Left lung (tissue), 10 donors: ENCODE measurements around the gene PCNX2. TPM values are rescaled to one million over a fixed set of nuclear protein-coding genes. Genes with fewer than 3 reads are reported as not detected.

Experiments
- ATAC-seq: fragments of 200-7000 bp; cut with Tn5 transposase; one replicate; pipeline ENCODE4 v1.9.1; 2020; ENCODE audit warnings: moderate library complexity
- DNase-seq, 4 donors: peaks; one replicate each; pipeline ENCODE4 v3.0.0-alpha.2; 2013 to 2020
- H3K27ac ChIP-seq, 2 donors: fragments of 200-600 bp; sonication (generic) in 1 of 2; one replicate each; pipeline versions ENCODE4 v1.5.0 to v1.8.0; 2020 to 2021
- H3K27me3 ChIP-seq, 2 donors: fragments of 200-600 bp; sonication (generic) in 1 of 2; one replicate each; pipeline versions ENCODE4 v1.5.0 to v1.8.0; 2020 to 2021
- H3K36me3 ChIP-seq, 2 donors: fragments of 200-600 bp; sonication (generic) in 1 of 2; one replicate each; pipeline versions ENCODE4 v1.5.0 to v1.8.0; 2020 to 2021
- H3K4me1 ChIP-seq, 2 donors: fragments of 200-600 bp; one replicate each; pipeline ENCODE4 v1.8.0; 2021
- H3K4me3 ChIP-seq, 2 donors: fragments of 200-600 bp; sonication (generic) in 1 of 2; one replicate each; pipeline versions ENCODE4 v1.5.0 to v1.8.0; 2020 to 2021; ENCODE audit warnings: mild to moderate bottlenecking in 1 of 2
- H3K9me3 ChIP-seq, 2 donors: fragments of 200-600 bp; sonication (generic) in 1 of 2; one replicate each; pipeline versions ENCODE4 v1.5.0 to v1.8.0; 2020 to 2021
- CTCF ChIP-seq, 2 donors: fragments of 200-600 bp; sonication (generic) in 1 of 2; IDR thresholded peaks; one replicate each; pipeline versions ENCODE4 v1.5.0 to v1.8.0; 2021; ENCODE audit warnings: antibody characterized with exemption in 2 of 2
- intact Hi-C, 2 donors: fragments of 100-400 bp; cut with DNase I; formaldehyde crosslinking; loops; one replicate each; pipeline versions ENCODE4 v1.11.2 to v1.14.2; 2022
- polyA plus RNA-seq, 6 donors: library from polyadenylated mRNA; unstranded; fragments of 120-200 nt; gene quantifications; one replicate each; pipeline ENCODE4 v1.2.1, GENCODE V29; 2013; ENCODE audit not compliant: insufficient read length in 6 of 6
- total RNA-seq, 2 donors: library from RNA; stranded (reverse); fragmentation: NEBNext Ultra II Directional; extraction: Animal tissue kit (Norgen Biotek cat#: 25700); gene quantifications; one replicate each; pipeline ENCODE4 v1.2.1, GENCODE V29; 2021
- donor health status: DM: no; HTN: yes; CAD: no.
- donor health status: DM: no; HTN: no; CAD: no.

Gene PCNX2
- total and polyA plus RNA-seq, 8 donors = 9.2 to 14.7 (median 11.3) TPM

- Histone ChIP-seq H3K27ac (no peak overlapping the region), H3K27me3 (no peaks in the 10 kb centered on the region), H3K9me3 (peaks cover 0 to 10% of the 10 kb centered on the region in 2 donors), H3K36me3 (peaks cover 0 to 16% of the 10 kb centered on the region in 2 donors), H3K4me3 (no peak overlapping the region), H3K4me1 (no peaks in the 10 kb centered on the region)
- peak; percentile 18 for ATAC-seq
- peak in 2 of 4 donors; percentile 2 to 47 for DNase-seq
- TF ChIP-seq CTCF (IDR thresholded peaks at IDR 0.05) = peak; percentile 18 to 26
- intact Hi-C loops = loop anchor here in 1 of 2 donors (10.0 kb wide), 1 partner anchor 537 kb away; the partner anchor contains the start of gene SIPA1L2
These were observed 123.3 kb downstream of the PCNX2 start for GRCh38 chr1:233172201-233172600.

- H3K4me3 ChIP-seq = no peak overlapping the region
- peaks cover 0 to 1% of the 10 kb centered on the region in 2 donors for H3K36me3 ChIP-seq
- intact Hi-C loops = loop anchor here in 1 of 2 donors (10.0 kb wide), 1 partner anchor 536 kb away; the partner anchor contains the start of gene SIPA1L2
- no peaks in the 10 kb centered on the region for H3K27me3 ChIP-seq
- H3K9me3 ChIP-seq = peaks cover 0 to 5% of the 10 kb centered on the region in 2 donors
- ATAC-seq = no peak
- H3K27ac ChIP-seq = no peak overlapping the region
- no peak for TF ChIP-seq CTCF (IDR thresholded peaks at IDR 0.05)
- no peaks in the 10 kb centered on the region for H3K4me1 ChIP-seq
- no peak for DNase-seq
These were observed 124.8 kb downstream of the PCNX2 start for GRCh38 chr1:233170741-233171140.

GRCh38 chr1:233168384-233168783 lies 127.1 kb downstream of the PCNX2 start:
- DNase-seq = no peak
- Histone ChIP-seq H3K4me1 (no peaks in the 10 kb centered on the region), H3K36me3 (no peaks in the 10 kb centered on the region), H3K27me3 (no peaks in the 10 kb centered on the region), H3K27ac (no peak overlapping the region), H3K9me3 (peaks cover 0 to 13% of the 10 kb centered on the region in 2 donors), H3K4me3 (no peak overlapping the region)
- intact Hi-C loops = no loop called here
- TF ChIP-seq CTCF (IDR thresholded peaks at IDR 0.05) = no peak
- no peak for ATAC-seq

GRCh38 chr1:233166896-233167295 lies 128.6 kb downstream of the PCNX2 start:
- DNase-seq (no peak), ATAC-seq (no peak)
- no peak overlapping the region for H3K4me3 ChIP-seq
- peaks cover 0 to 13% of the 10 kb centered on the region in 2 donors for H3K9me3 ChIP-seq
- no peaks in the 10 kb centered on the region for H3K27me3 ChIP-seq
- intact Hi-C loops = no loop called here
- no peak overlapping the region for H3K27ac ChIP-seq
- no peak for TF ChIP-seq CTCF (IDR thresholded peaks at IDR 0.05)
- no peaks in the 10 kb centered on the region for H3K36me3 ChIP-seq
- H3K4me1 ChIP-seq = no peaks in the 10 kb centered on the region

DNA sequence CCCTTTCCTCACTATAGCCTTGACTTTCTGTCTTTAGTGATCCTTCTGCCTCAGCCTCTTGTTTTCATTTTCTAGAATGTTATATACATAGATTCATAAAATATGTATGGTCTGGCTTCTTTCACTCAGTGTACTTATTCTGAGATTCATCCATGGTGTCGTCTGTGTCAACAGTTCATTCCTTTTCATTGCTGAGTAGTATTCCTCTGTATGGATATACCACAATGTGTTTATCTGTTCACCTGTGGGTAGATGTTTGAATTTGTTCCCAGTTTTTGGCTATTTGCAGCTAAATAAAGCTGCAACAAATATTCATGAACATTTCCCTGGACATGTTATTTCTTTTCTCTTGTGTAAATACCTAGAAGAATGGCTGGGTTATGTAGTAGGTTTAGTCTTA lies 131.8 kb downstream of the PCNX2 start:
- H3K27ac ChIP-seq = no peak overlapping the region
- H3K27me3 ChIP-seq = no peaks in the 10 kb centered on the region
- no peaks in the 10 kb centered on the region for H3K36me3 ChIP-seq
- H3K4me1 ChIP-seq = no peaks in the 10 kb centered on the region
- DNase-seq (no peak), ATAC-seq (no peak)
- no peak for TF ChIP-seq CTCF (IDR thresholded peaks at IDR 0.05)
- no peak overlapping the region for H3K4me3 ChIP-seq
- intact Hi-C loops = no loop called here
- H3K9me3 ChIP-seq = peaks cover 0 to 8% of the 10 kb centered on the region in 2 donors
